Glomerular visceral epithelial cell (primary cell): Measurements from ENCODE around the gene COL9A1.

Source experiments
- DNase-seq: peaks from one replicate; pipeline ENCODE4 v3.0.0-alpha.2; 2016; ENCODE audit errors: extremely low spot score

COL9A1 gene

GRCh38 chr6:70175770-70176169 is 127.1 kb downstream of the COL9A1 start:
- DNase-seq = no peak

- no peak for DNase-seq
Measured at GRCh38 chr6:70172252-70172651, 130.6 kb downstream of the COL9A1 start.

- no peak for DNase-seq
Measured at GRCh38 chr6:70171236-70171635, 131.6 kb downstream of the COL9A1 start.

GRCh38 chr6:70168681-70169377 is 134.1 kb downstream of the COL9A1 start:
- no peak for DNase-seq
